ENCODE measurements around the gene ATG2A. TPM values are rescaled to one million over a fixed set of nuclear protein-coding genes. Genes with fewer than 3 reads are reported as not detected.
A peak's percentile ranks its signal among the peaks of the same experiment; 100 is the strongest.

Gene ATG2A
- total and polyA plus RNA-seq, 2 of the 8 experiments (the other 6 are each of a cell fraction or from before 2014, with no cell fraction given): 12.1 to 22.1 TPM

GRCh38 chr11:64892838-64893193, 24.2 kb downstream of the ATG2A start:
- CTCF ChIA-PET (ENCODE audit: partially characterized antibody): interaction anchor here (0.6 to 32.2 kb wide), 10 partner anchors 12 to 1076 kb away, joined by 3 to 1058 read pairs (median 3); partner anchors contain the start of genes BATF2, CDC42BPG and EHD1
- Histone ChIP-seq H2AK5ac (ENCODE audit: low read depth, low read length) (no peak overlapping the region), H2BK15ac (ENCODE audit: low read length) (no peak overlapping the region), H3K9ac (replicated peaks in 1 of 4; ENCODE audit: extremely low read depth in 1 of 4, low read depth in 3 of 4, low read length in 3 of 4) (no peak overlapping the region), H3K14ac (ENCODE audit: insufficient read length) (no peak overlapping the region), H3K23me2 (ENCODE audit: low read depth, low read length) (no peaks in the 10 kb centered on the region), H3K4me3 (ENCODE audit: extremely low read depth in 1 of 4, insufficient read depth in 2 of 4, low read depth in 3 of 4, low read length in 4 of 4) (no peak overlapping the region), H3K4ac (replicated peaks; ENCODE audit: insufficient read length, low read depth, low read length) (no peak overlapping the region), H2BK20ac (ENCODE audit: low read length) (no peak overlapping the region), H3K9me3 (ENCODE audit: insufficient read depth in 2 of 2, low read depth in 1 of 2, low read length in 1 of 2) (no peaks in the 10 kb centered on the region), H3K36me3 (ENCODE audit: control insufficient read depth in 2 of 4, insufficient read depth in 4 of 4, low read length in 3 of 4) (peaks cover 0 to 6% (median 0%) of the 10 kb centered on the region in 4 experiments; a peak in 2 of 8 replicates), H3K4me1 (replicated peaks in 1 of 4; ENCODE audit: control insufficient read depth in 3 of 4, insufficient read depth in 4 of 4, low read length in 3 of 4) (peaks cover 0 to 12% (median 6%) of the 10 kb centered on the region in 4 experiments; a peak in 6 of 7 replicates), H4K5ac (ENCODE audit: insufficient read length, low read depth, low read length) (no peak overlapping the region), H3K27ac (ENCODE audit: low read depth, low read length) (no peak overlapping the region), H4K20me1 (replicated peaks in 1 of 2; ENCODE audit: control insufficient read depth in 1 of 2, insufficient read depth in 2 of 2, low read length in 2 of 2) (peaks cover 0 to 2% of the 10 kb centered on the region in 2 experiments), H3K79me1 (ENCODE audit: low read depth, low read length) (no peaks in the 10 kb centered on the region), H4K8ac (ENCODE audit: extremely low read depth, insufficient read depth, low read length) (peak overlapping the region; percentile 75; the same call in 1 of the 2 replicates), H2AFZ (ENCODE audit: low read length) (no peak overlapping the region), H3K18ac (ENCODE audit: extremely low read depth, low read length) (no peak overlapping the region), H3K23ac (ENCODE audit: insufficient read length) (no peak overlapping the region), H3K4me2 (ENCODE audit: insufficient read depth in 1 of 2, low read depth in 2 of 2, low read length in 2 of 2) (no peak overlapping the region), H2BK5ac (ENCODE audit: low read depth, low read length) (no peak overlapping the region; the same call in 1 of the 2 replicates), H3K79me2 (ENCODE audit: control insufficient read depth in 1 of 2, insufficient read depth in 2 of 2, low read length in 2 of 2) (no peaks in the 10 kb centered on the region), H3K27me3 (replicated peaks in 1 of 4; ENCODE audit: control insufficient read depth in 3 of 4, extremely low read depth in 1 of 4, insufficient read depth in 3 of 4, low read length in 3 of 4) (no peaks in the 10 kb centered on the region), H2BK12ac (ENCODE audit: low read depth, low read length) (no peak overlapping the region), H3K56ac (replicated peaks; ENCODE audit: insufficient read length, low read depth, low read length) (no peak overlapping the region), H2BK120ac (replicated peaks; ENCODE audit: low read depth, low read length) (no peak overlapping the region), H4K91ac (replicated peaks; ENCODE audit: insufficient read length, low read length) (no peak overlapping the region)
- no peak for TF ChIP-seq EP300 (IDR thresholded peaks at IDR 0.05; ENCODE audit: borderline replicate concordance in 1 of 2, low read depth in 2 of 2, low read length in 2 of 2)
- TF ChIP-seq CTBP2 (IDR thresholded peaks at IDR 0.05; ENCODE audit: borderline replicate concordance, insufficient read depth, insufficient read length, low read length): no peak
- TF ChIP-seq RNF2 (IDR thresholded peaks at IDR 0.05; ENCODE audit: borderline replicate concordance, low read depth, low read length, missing control alignments, poor library complexity, severe bottlenecking): no peak
- no peak for TF ChIP-seq KDM4A (IDR thresholded peaks at IDR 0.05; ENCODE audit: low read depth, low read length, severe bottlenecking)
- no peak for TF ChIP-seq BCL11A (IDR thresholded peaks at IDR 0.05; ENCODE audit: low read depth in 2 of 2, low read length in 2 of 2)
- TF ChIP-seq RAD21 (IDR thresholded peaks at IDR 0.05 in 1 of 2, conservative IDR thresholded peaks at IDR 0.05 in 1 of 2; ENCODE audit: low read depth in 2 of 2, low read length in 2 of 2): no peak
- no peak for TF ChIP-seq CHD2 (IDR thresholded peaks at IDR 0.05; ENCODE audit: low read length)
- TF ChIP-seq MAFK (IDR thresholded peaks at IDR 0.05; ENCODE audit: low read depth, low read length): no peak
- DNase-seq (ENCODE audit: low read depth in 1 of 2, low spot score in 2 of 2) (no peak), FAIRE-seq (no peak)
- POLR2A ChIA-PET (ENCODE audit: partially characterized antibody): interaction anchor here (0.7 to 24.6 kb wide), 5 partner anchors 12 to 114 kb away, joined by 3 to 408 read pairs (median 4); partner anchors contain the start of gene SF1
- 81% methylated on average over 10 of the region's 10 CpGs; no CpG with 5 or more reads in 1 of the 2 experiments for WGBS, 2 experiments (ENCODE audit: extremely low coverage in 1 of 2, insufficient coverage in 1 of 2, insufficient read length in 1 of 2, insufficient replicate concordance in 2 of 2, low coverage in 1 of 2, low lambda C conversion rate in 2 of 2, missing lambda C conversion rate in 1 of 2)
